ENCODE measurements around the gene SAMD14.
A peak's percentile ranks its signal among the peaks of the same experiment; 100 is the strongest.

The SAMD14 gene

DNA sequence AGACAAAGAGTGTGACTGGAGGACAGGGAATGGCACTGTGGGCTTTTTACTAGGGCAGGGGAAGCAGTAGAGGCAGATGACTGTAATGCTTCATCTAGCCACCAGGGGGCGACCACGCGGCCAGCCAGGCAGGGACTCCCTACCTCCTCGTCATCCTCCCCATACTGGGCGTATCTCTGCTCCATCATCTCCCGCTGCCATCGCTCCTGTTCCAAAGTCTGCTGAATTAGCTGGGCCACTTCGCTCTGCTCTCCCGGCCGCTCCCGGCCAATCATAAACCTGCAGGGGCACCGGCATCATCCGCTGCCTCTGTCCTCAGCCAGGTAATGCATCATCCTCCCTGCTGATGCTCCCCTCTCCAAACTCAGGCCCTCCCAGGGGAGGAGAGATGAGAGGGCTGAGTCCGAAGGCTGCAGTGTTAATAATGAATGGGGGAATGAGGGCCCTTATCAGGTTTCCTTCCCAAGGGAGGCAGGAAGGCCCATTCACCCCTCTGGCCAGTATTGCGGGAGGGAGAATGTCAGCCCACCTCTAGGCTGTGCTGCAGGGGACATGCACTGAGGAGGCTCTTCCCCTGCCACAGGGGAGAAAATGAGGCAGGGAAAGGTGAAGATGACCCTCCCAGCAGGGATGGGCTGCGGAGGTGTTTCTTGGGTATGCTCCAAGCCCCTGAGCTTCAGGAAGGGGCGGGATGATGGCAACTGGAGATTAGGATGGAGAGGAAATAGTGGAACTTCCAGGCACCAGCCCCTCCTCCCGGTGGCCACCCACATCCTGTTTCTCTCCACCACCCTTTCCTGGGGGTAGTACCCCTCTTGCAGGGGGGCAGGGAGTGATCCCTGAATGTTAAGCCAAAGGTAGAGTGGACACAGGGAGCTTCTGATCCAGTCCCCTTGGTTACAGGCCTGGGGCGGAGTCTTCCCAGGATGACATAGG lies 10.3 kb upstream of the SAMD14 start:
- H2AK5ac ChIP-seq (ENCODE audit: low read length, severe bottlenecking) = no peak overlapping the region
- H2BK15ac ChIP-seq (ENCODE audit: low read depth, poor library complexity, severe bottlenecking) = no peak overlapping the region
- no peak overlapping the region for H2BK12ac ChIP-seq (ENCODE audit: low read length in 2 of 2)
- peak; percentile 78 for DNase-seq
- no peak overlapping the region for H3K14ac ChIP-seq (ENCODE audit: low read length in 2 of 2)
- peaks cover 94 to 99% of the 10 kb centered on the region in 2 experiments for H3K36me3 ChIP-seq (ENCODE audit: control insufficient read depth in 1 of 2, insufficient read depth in 2 of 2, low read depth in 1 of 2, low read length in 2 of 2)
- H3K4ac ChIP-seq (ENCODE audit: low read depth in 1 of 2, low read length in 2 of 2) = no peak overlapping the region
- no peak overlapping the region for H2AFZ ChIP-seq (ENCODE audit: low read depth, low read length)
- H3K27me3 ChIP-seq (ENCODE audit: control insufficient read depth in 1 of 2, insufficient read depth in 1 of 2, low read length in 2 of 2) = no peaks in the 10 kb centered on the region
- no peak overlapping the region for H4K8ac ChIP-seq (ENCODE audit: low read length)
- H3K4me2 ChIP-seq (ENCODE audit: low read length, poor library complexity, severe bottlenecking) = no peak overlapping the region
- no peak overlapping the region for H2BK5ac ChIP-seq (ENCODE audit: low read depth, low read length, poor library complexity, severe bottlenecking)
- H2BK120ac ChIP-seq (ENCODE audit: low read depth, low read length) = no peak overlapping the region
- 32% methylated on average over 16 of the region's 19 CpGs for WGBS
- peaks cover 4% of the 10 kb centered on the region for H3K9me3 ChIP-seq (ENCODE audit: control insufficient read depth, low read length)
- H3K18ac ChIP-seq (ENCODE audit: low read depth in 1 of 2, low read length in 2 of 2) = no peak overlapping the region
- peaks cover 19% of the 10 kb centered on the region for H3K4me1 ChIP-seq (ENCODE audit: control insufficient read depth, insufficient read depth, low read depth, low read length)
- no peak overlapping the region for H3K27ac ChIP-seq (ENCODE audit: low read length, poor library complexity, severe bottlenecking)
- no peak overlapping the region for H3K9ac ChIP-seq (ENCODE audit: low read length)
- H3K4me3 ChIP-seq (ENCODE audit: insufficient read depth in 1 of 2, low read depth in 1 of 2, low read length in 2 of 2) = no peak overlapping the region
- H4K91ac ChIP-seq (ENCODE audit: low read length) = no peak overlapping the region
- H3K23ac ChIP-seq (ENCODE audit: low read length in 2 of 2) = no peak overlapping the region
- H3K79me1 ChIP-seq (replicated peaks; ENCODE audit: low read length, poor library complexity, severe bottlenecking) = peaks cover 58% of the 10 kb centered on the region

DNA sequence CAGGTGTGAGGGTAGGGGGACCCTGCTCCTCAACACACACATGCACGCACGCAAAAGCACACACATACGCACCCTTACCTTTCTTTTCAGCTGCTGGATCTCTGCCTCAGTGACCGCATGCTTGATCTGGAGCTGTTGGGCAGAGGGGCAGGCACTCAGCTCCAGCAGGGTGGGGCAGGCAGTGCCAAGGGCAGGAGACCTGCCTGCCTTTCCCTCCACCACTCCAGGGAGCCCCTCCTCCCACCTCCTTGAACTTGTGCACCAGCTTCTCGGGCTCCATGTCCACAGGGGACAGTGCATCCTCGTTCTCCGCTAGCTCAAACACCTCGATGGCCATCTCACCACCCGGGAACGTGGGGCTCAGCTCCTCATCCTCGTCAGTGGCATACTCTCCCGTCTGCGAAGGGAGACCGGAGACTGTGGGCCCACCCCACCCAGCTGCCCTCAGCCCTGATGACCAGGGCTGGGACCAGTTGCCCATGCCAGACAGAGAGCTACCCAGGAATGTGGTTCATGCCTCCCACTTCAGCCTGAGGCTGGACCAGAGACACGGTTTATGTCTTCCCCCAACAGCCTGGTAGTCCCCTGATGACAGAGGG lies 9.3 kb upstream of the SAMD14 start:
- DNase-seq = no peak
- Histone ChIP-seq H3K4me2 (ENCODE audit: low read length, poor library complexity, severe bottlenecking) (no peak overlapping the region), H2BK120ac (ENCODE audit: low read depth, low read length) (no peak overlapping the region), H3K9me3 (ENCODE audit: control insufficient read depth, low read length) (peaks cover 4% of the 10 kb centered on the region), H2BK12ac (ENCODE audit: low read length in 2 of 2) (no peak overlapping the region), H2AFZ (ENCODE audit: low read depth, low read length) (no peak overlapping the region), H4K8ac (ENCODE audit: low read length) (no peak overlapping the region), H3K27me3 (ENCODE audit: control insufficient read depth in 1 of 2, insufficient read depth in 1 of 2, low read length in 2 of 2) (no peaks in the 10 kb centered on the region), H3K23ac (ENCODE audit: low read length in 2 of 2) (no peak overlapping the region), H3K27ac (ENCODE audit: low read length, poor library complexity, severe bottlenecking) (no peak overlapping the region), H2BK15ac (ENCODE audit: low read depth, poor library complexity, severe bottlenecking) (no peak overlapping the region), H3K36me3 (ENCODE audit: control insufficient read depth in 1 of 2, insufficient read depth in 2 of 2, low read depth in 1 of 2, low read length in 2 of 2) (peaks cover 93 to 98% of the 10 kb centered on the region in 2 experiments), H3K4me1 (ENCODE audit: control insufficient read depth, insufficient read depth, low read depth, low read length) (peaks cover 18% of the 10 kb centered on the region), H3K14ac (ENCODE audit: low read length in 2 of 2) (no peak overlapping the region), H3K4ac (ENCODE audit: low read depth in 1 of 2, low read length in 2 of 2) (no peak overlapping the region), H2AK5ac (ENCODE audit: low read length, severe bottlenecking) (no peak overlapping the region), H2BK5ac (ENCODE audit: low read depth, low read length, poor library complexity, severe bottlenecking) (no peak overlapping the region), H3K9ac (ENCODE audit: low read length) (no peak overlapping the region), H3K4me3 (ENCODE audit: insufficient read depth in 1 of 2, low read depth in 1 of 2, low read length in 2 of 2) (no peak overlapping the region), H3K79me1 (replicated peaks; ENCODE audit: low read length, poor library complexity, severe bottlenecking) (peaks cover 50% of the 10 kb centered on the region), H4K91ac (ENCODE audit: low read length) (no peak overlapping the region), H3K18ac (ENCODE audit: low read depth in 1 of 2, low read length in 2 of 2) (no peak overlapping the region)
- WGBS = 94% methylated on average over 15 of the region's 15 CpGs

DNA sequence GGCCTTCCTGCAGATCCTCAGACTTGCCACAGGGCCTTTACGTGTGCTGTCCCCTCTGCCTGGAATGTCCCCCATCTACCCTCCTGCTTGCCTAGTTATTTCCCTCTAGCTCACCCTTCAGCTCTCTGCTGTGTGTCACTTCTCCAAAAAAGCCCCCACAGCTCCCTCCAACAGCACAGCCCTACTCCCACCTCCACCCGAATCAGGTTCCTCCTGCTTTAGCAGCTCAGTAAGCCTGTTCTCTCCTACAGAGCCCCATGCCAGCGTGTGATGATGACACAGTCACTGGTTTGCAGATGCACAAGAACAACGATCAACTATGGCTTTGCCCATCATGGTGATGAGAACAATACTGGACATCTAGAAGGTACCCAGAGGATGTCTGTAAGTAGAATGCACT lies 7.1 kb upstream of the SAMD14 start:
- H3K14ac ChIP-seq (ENCODE audit: low read length in 2 of 2) = no peak overlapping the region
- H3K27ac ChIP-seq (ENCODE audit: low read length, poor library complexity, severe bottlenecking) = no peak overlapping the region
- no peak for DNase-seq
- H2BK120ac ChIP-seq (ENCODE audit: low read depth, low read length) = no peak overlapping the region
- peaks cover 4% of the 10 kb centered on the region for H3K9me3 ChIP-seq (ENCODE audit: control insufficient read depth, low read length)
- no peak overlapping the region for H2AFZ ChIP-seq (ENCODE audit: low read depth, low read length)
- no peak overlapping the region for H3K9ac ChIP-seq (ENCODE audit: low read length)
- H4K8ac ChIP-seq (ENCODE audit: low read length) = no peak overlapping the region
- no peak overlapping the region for H2BK5ac ChIP-seq (ENCODE audit: low read depth, low read length, poor library complexity, severe bottlenecking)
- H3K23ac ChIP-seq (ENCODE audit: low read length in 2 of 2) = no peak overlapping the region
- peaks cover 39% of the 10 kb centered on the region for H3K79me1 ChIP-seq (replicated peaks; ENCODE audit: low read length, poor library complexity, severe bottlenecking)
- H2BK12ac ChIP-seq (ENCODE audit: low read length in 2 of 2) = no peak overlapping the region
- H3K27me3 ChIP-seq (ENCODE audit: control insufficient read depth in 1 of 2, insufficient read depth in 1 of 2, low read length in 2 of 2) = no peaks in the 10 kb centered on the region
- H3K4me3 ChIP-seq (ENCODE audit: insufficient read depth in 1 of 2, low read depth in 1 of 2, low read length in 2 of 2) = no peak overlapping the region
- no peak overlapping the region for H3K4ac ChIP-seq (ENCODE audit: low read depth in 1 of 2, low read length in 2 of 2)
- no peak overlapping the region for H4K91ac ChIP-seq (ENCODE audit: low read length)
- no peak overlapping the region for H2AK5ac ChIP-seq (ENCODE audit: low read length, severe bottlenecking)
- peaks cover 74 to 97% of the 10 kb centered on the region in 2 experiments for H3K36me3 ChIP-seq (ENCODE audit: control insufficient read depth in 1 of 2, insufficient read depth in 2 of 2, low read depth in 1 of 2, low read length in 2 of 2)
- 97% methylated on average over 4 of the region's 4 CpGs for WGBS
- H3K4me1 ChIP-seq (ENCODE audit: control insufficient read depth, insufficient read depth, low read depth, low read length) = peaks cover 33% of the 10 kb centered on the region
- H3K18ac ChIP-seq (ENCODE audit: low read depth in 1 of 2, low read length in 2 of 2) = no peak overlapping the region
- H3K4me2 ChIP-seq (ENCODE audit: low read length, poor library complexity, severe bottlenecking) = no peak overlapping the region
- no peak overlapping the region for H2BK15ac ChIP-seq (ENCODE audit: low read depth, poor library complexity, severe bottlenecking)

DNA sequence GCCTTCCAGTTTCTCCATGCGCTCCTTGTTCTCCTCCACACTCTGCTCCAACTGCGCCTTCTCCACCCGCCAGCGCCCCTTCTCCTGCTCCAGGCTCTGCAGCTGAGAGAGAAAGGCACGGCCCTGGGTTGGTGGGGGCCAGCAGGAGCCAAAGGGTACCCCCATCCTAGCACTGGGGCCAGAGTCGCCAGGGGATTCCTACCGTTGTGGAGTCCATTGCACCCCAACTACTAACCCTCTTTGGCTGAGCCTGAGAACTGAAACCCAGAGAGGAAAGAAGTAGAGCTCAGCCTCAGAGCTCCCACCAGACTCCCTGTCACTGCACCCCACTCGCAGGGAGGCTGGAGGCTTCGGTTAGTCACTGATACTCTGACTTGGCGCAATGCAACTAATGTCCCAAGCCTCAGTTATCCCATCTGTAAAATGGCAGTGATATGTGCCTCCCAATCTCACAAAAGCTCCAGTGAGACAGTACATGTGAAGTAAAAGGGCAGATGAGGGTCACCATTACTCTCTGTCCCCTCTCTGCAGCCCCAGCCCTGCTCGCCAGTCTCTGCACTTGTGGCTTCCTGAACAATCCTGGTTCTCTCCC lies 6.2 kb upstream of the SAMD14 start:
- no peak overlapping the region for H3K23ac ChIP-seq (ENCODE audit: low read length in 2 of 2)
- H4K8ac ChIP-seq (ENCODE audit: low read length) = no peak overlapping the region
- no peak overlapping the region for H3K4me3 ChIP-seq (ENCODE audit: insufficient read depth in 1 of 2, low read depth in 1 of 2, low read length in 2 of 2)

More for the DNA sequence above, 6.2 kb upstream of the SAMD14 start:
- no peak for DNase-seq
- Histone ChIP-seq H3K36me3 (ENCODE audit: control insufficient read depth in 1 of 2, insufficient read depth in 2 of 2, low read depth in 1 of 2, low read length in 2 of 2) (peaks cover 65 to 90% of the 10 kb centered on the region in 2 experiments), H3K27ac (ENCODE audit: low read length, poor library complexity, severe bottlenecking) (no peak overlapping the region), H3K79me1 (replicated peaks; ENCODE audit: low read length, poor library complexity, severe bottlenecking) (peaks cover 36% of the 10 kb centered on the region), H3K9me3 (ENCODE audit: control insufficient read depth, low read length) (peaks cover 4% of the 10 kb centered on the region), H3K27me3 (ENCODE audit: control insufficient read depth in 1 of 2, insufficient read depth in 1 of 2, low read length in 2 of 2) (no peaks in the 10 kb centered on the region), H4K91ac (ENCODE audit: low read length) (no peak overlapping the region), H3K4me1 (ENCODE audit: control insufficient read depth, insufficient read depth, low read depth, low read length) (peaks cover 33% of the 10 kb centered on the region), H2BK12ac (ENCODE audit: low read length in 2 of 2) (no peak overlapping the region), H3K4ac (ENCODE audit: low read depth in 1 of 2, low read length in 2 of 2) (no peak overlapping the region), H3K9ac (ENCODE audit: low read length) (no peak overlapping the region), H2AFZ (ENCODE audit: low read depth, low read length) (no peak overlapping the region), H2BK15ac (ENCODE audit: low read depth, poor library complexity, severe bottlenecking) (no peak overlapping the region), H2BK120ac (ENCODE audit: low read depth, low read length) (no peak overlapping the region), H3K18ac (ENCODE audit: low read depth in 1 of 2, low read length in 2 of 2) (no peak overlapping the region), H2BK5ac (ENCODE audit: low read depth, low read length, poor library complexity, severe bottlenecking) (no peak overlapping the region), H3K4me2 (ENCODE audit: low read length, poor library complexity, severe bottlenecking) (no peak overlapping the region), H2AK5ac (ENCODE audit: low read length, severe bottlenecking) (no peak overlapping the region), H3K14ac (ENCODE audit: low read length in 2 of 2) (no peak overlapping the region)
- 98% methylated on average over 11 of the region's 11 CpGs for WGBS

All from mesenchymal stem cell (in vitro differentiated cells and primary cell).